GM19438 (cell line): ENCODE measurements around the gene SLC25A47.

Experiments used
- ATAC-seq: cut with Tn5 transposase; IDR thresholded peaks from one replicate; pipeline ENCODE4 v1.9.1; 2021; ENCODE audit warnings: low read depth; ENCODE audit not compliant: unreplicated experiment

Gene SLC25A47

GRCh38 chr14:100374270-100374669 lies 51.1 kb downstream of the SLC25A47 start:
- no peak for ATAC-seq

- no peak for ATAC-seq
Measured at GRCh38 chr14:100374876-100375265, 51.7 kb downstream of the SLC25A47 start.

- peak; percentile 45 for ATAC-seq
Measured at GRCh38 chr14:100375266-100375962, 52.3 kb downstream of the SLC25A47 start.

GRCh38 chr14:100375963-100376735 lies 53.0 kb downstream of the SLC25A47 start, which contains the start of gene WDR25:
WDR25 (plus strand) TSS chr14:100376485.
- ATAC-seq, result peak; percentile 70

GRCh38 chr14:100376751-100377171 lies 53.6 kb downstream of the SLC25A47 start:
- no peak for ATAC-seq
